ENCODE measurements around the gene SDHD. TPM values are rescaled to one million over a fixed set of nuclear protein-coding genes. Genes with fewer than 3 reads are reported as not detected.

Gene SDHD
- polyA plus RNA-seq, 1 donor (not counting 4 experiments of a cell fraction or from before 2014, with no cell fraction given), result 101 TPM

GRCh38 chr11:112096194-112096593 is 9.5 kb downstream of the SDHD start:
- H3K9me1 ChIP-seq (ENCODE audit: control insufficient read depth, extremely low read depth, insufficient read depth, low read length), result no peaks in the 10 kb centered on the region
- dilution Hi-C loops (cut with MboI; ENCODE audit: extremely low pct_ligation_motif_present, low sequenced_read_pairs), result no loop called here
- no peak overlapping the region for H3K27ac ChIP-seq (ENCODE audit: control insufficient read depth, insufficient read depth, low read length)
- TF ChIP-seq, protein P1, sequence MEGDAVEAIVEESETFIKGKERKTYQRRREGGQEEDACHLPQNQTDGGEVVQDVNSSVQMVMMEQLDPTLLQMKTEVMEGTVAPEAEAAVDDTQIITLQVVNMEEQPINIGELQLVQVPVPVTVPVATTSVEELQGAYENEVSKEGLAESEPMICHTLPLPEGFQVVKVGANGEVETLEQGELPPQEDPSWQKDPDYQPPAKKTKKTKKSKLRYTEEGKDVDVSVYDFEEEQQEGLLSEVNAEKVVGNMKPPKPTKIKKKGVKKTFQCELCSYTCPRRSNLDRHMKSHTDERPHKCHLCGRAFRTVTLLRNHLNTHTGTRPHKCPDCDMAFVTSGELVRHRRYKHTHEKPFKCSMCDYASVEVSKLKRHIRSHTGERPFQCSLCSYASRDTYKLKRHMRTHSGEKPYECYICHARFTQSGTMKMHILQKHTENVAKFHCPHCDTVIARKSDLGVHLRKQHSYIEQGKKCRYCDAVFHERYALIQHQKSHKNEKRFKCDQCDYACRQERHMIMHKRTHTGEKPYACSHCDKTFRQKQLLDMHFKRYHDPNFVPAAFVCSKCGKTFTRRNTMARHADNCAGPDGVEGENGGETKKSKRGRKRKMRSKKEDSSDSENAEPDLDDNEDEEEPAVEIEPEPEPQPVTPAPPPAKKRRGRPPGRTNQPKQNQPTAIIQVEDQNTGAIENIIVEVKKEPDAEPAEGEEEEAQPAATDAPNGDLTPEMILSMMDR (optimal IDR thresholded peaks at IDR 0.05 in 1 of 3, IDR thresholded peaks at IDR 0.05 in 1 of 3, conservative IDR thresholded peaks at IDR 0.05 in 1 of 3; ENCODE audit: extremely low read depth in 1 of 3, insufficient read depth in 2 of 3, low read length in 3 of 3), result no peak
- TF ChIP-seq EZH2 (IDR thresholded peaks at IDR 0.05; ENCODE audit: low read length), result no peak
- no peak for DNase-seq (ENCODE audit: low read depth, low spot score)
- H3K9me3 ChIP-seq (ENCODE audit: control insufficient read depth, low read depth, low read length), result no peaks in the 10 kb centered on the region
- H3K79me2 ChIP-seq (ENCODE audit: control insufficient read depth, insufficient read depth, low read length), result no peaks in the 10 kb centered on the region
- H3K27me3 ChIP-seq (ENCODE audit: control insufficient read depth, extremely low read depth, insufficient read depth, low read length), result no peaks in the 10 kb centered on the region
- no peak for FAIRE-seq
- no peak overlapping the region for H3K9ac ChIP-seq (ENCODE audit: control insufficient read depth, extremely low read depth, insufficient read depth, low read length)
- H3K4me1 ChIP-seq (ENCODE audit: control insufficient read depth, extremely low read depth, insufficient read depth, low read length), result no peaks in the 10 kb centered on the region
- no peak overlapping the region for H3K4me2 ChIP-seq (ENCODE audit: control insufficient read depth, extremely low read depth, insufficient read depth, low read depth, low read length)
- no peak overlapping the region for H2AFZ ChIP-seq (ENCODE audit: control insufficient read depth, low read length)
- H3K4me3 ChIP-seq (ENCODE audit: control insufficient read depth in 2 of 3, extremely low read depth in 1 of 3, insufficient read depth in 2 of 3, low read depth in 1 of 3, low read length in 3 of 3), result no peak overlapping the region
- no peaks in the 10 kb centered on the region for H4K20me1 ChIP-seq (ENCODE audit: control insufficient read depth, extremely low read depth, insufficient read depth, low read length)
- peaks cover 9 to 11% of the 10 kb centered on the region in 2 experiments for H3K36me3 ChIP-seq (ENCODE audit: control insufficient read depth in 2 of 2, extremely low read depth in 1 of 2, insufficient read depth in 2 of 2, low read length in 2 of 2)

- Histone ChIP-seq H4K20me1 (ENCODE audit: control insufficient read depth, extremely low read depth, insufficient read depth, low read length) (no peaks in the 10 kb centered on the region), H3K9me3 (ENCODE audit: control insufficient read depth, low read depth, low read length) (no peaks in the 10 kb centered on the region), H3K9ac (ENCODE audit: control insufficient read depth, extremely low read depth, insufficient read depth, low read length) (no peak overlapping the region), H3K4me1 (ENCODE audit: control insufficient read depth, extremely low read depth, insufficient read depth, low read length) (no peaks in the 10 kb centered on the region), H2AFZ (ENCODE audit: control insufficient read depth, low read length) (no peak overlapping the region), H3K79me2 (ENCODE audit: control insufficient read depth, insufficient read depth, low read length) (no peaks in the 10 kb centered on the region), H3K36me3 (ENCODE audit: control insufficient read depth in 2 of 2, extremely low read depth in 1 of 2, insufficient read depth in 2 of 2, low read length in 2 of 2) (peaks cover 0 to 4% of the 10 kb centered on the region in 2 experiments), H3K4me3 (ENCODE audit: control insufficient read depth in 2 of 3, extremely low read depth in 1 of 3, insufficient read depth in 2 of 3, low read depth in 1 of 3, low read length in 3 of 3) (no peak overlapping the region), H3K27ac (ENCODE audit: control insufficient read depth, insufficient read depth, low read length) (no peak overlapping the region), H3K4me2 (ENCODE audit: control insufficient read depth, extremely low read depth, insufficient read depth, low read depth, low read length) (no peak overlapping the region), H3K27me3 (ENCODE audit: control insufficient read depth, extremely low read depth, insufficient read depth, low read length) (no peaks in the 10 kb centered on the region), H3K9me1 (ENCODE audit: control insufficient read depth, extremely low read depth, insufficient read depth, low read length) (no peaks in the 10 kb centered on the region)
- no peak for TF ChIP-seq EZH2 (IDR thresholded peaks at IDR 0.05; ENCODE audit: low read length)
- TF ChIP-seq, protein P1 (optimal IDR thresholded peaks at IDR 0.05 in 1 of 3, IDR thresholded peaks at IDR 0.05 in 1 of 3, conservative IDR thresholded peaks at IDR 0.05 in 1 of 3; ENCODE audit: extremely low read depth in 1 of 3, insufficient read depth in 2 of 3, low read length in 3 of 3), result no peak
- DNase-seq (ENCODE audit: low read depth, low spot score) (no peak), FAIRE-seq (no peak)
- dilution Hi-C loops (cut with MboI; ENCODE audit: extremely low pct_ligation_motif_present, low sequenced_read_pairs), result no loop called here
Observed at GRCh38 chr11:112097734-112098528, 11.3 kb downstream of the SDHD start.
